NK-92 treated with Interleukin-12 subunit alpha and Interleukin-12 subunit beta, amount 100 ng/mL, for 24 hours (cell line): ENCODE data around the gene IQGAP2.

ENCODE experiments used
- DNase-seq: peaks from one replicate; lab custom pipeline; 2025; lab: John Stamatoyannopoulos, UW

The IQGAP2 gene

DNA sequence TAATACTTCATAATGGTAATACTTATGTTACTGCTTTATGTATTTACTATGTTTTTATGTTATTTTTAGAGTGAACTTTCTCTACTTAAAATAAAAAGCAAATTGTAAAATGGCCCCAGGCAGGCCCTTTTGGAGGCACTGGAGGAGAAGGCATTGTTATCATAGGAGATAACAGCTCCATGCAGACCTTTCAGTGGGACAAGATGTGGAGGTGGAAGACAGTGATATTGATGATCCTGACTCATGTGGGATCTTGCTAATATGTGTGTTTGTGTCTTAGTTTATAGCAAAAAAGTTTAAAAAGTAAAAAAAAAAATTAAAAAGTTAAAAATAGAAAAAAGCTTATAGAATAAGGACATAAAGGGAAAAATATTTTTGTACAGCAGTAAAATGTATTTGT lies 74.5 kb downstream of the IQGAP2 start:
- DNase-seq: no peak

DNA sequence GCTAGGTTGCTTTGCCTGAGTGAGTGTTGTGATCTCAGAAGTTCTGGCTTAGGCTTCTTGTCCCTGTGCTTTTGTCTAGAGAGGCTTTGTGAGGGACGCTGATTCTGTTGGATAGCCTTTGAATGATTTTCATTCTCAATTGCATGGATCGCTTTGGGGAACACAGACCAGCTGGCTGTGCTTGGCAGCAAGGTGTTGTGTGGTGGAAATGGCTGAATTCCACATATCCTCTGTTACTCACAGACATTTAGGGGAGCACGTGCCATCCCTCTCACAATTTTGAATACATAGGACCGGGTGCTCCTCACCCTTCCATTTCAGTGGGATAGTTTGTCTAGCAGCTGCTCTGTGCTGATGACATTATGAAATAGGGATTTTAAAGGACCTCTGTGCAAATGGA lies 76.2 kb downstream of the IQGAP2 start:
- no peak for DNase-seq

DNA sequence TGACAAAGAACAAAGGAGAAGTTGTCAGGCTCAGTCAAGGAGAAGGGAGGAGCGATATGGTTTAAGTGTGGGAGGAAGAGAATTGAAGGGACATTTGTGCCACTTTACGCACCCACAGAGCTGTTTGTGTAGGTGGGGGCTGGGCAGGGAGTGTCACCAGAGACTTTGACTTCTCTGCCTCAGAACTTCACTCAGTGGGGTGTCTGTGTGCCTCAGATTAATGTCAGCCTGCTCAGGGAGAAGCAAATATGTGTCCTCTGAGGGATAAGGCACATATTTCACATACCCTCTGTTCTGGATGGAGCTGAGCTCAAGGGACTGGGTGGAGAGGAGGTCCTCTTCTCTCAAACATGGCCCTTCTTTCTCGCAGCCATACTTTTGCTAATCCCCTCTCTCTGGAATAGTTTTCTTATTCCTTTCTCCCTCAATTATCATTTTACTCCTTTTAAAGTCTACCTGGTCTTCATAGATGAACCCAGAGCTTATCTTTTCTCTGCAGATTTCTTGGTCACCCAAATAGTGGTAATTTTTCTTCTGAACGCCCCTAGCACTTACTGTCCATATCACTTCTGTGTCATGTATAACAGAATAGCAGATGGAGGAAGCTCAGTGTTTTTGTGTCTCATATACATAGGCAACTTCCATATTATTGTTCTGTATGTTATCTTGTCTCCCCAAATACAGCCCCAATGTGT lies 77.0 kb downstream of the IQGAP2 start:
- no peak for DNase-seq

DNA sequence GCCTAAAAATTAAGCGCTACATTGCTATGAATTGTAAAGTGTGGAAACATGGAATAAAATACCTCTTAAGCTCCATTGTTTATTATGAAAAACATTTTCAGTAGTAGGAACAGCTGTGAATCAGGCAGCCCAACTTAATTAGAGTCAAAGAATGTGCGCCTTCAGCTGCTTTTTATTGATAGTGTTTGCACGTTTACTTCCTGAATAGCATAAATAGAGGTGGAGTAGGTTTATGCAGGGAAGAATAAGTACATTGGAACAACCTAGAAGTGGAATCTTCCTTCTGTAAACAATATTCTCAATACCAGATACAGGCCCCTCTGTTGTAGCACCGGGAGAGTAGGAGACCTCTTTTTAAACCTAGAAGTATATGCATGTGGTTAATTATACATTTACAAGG lies 79.9 kb downstream of the IQGAP2 start:
- no peak for DNase-seq

DNA sequence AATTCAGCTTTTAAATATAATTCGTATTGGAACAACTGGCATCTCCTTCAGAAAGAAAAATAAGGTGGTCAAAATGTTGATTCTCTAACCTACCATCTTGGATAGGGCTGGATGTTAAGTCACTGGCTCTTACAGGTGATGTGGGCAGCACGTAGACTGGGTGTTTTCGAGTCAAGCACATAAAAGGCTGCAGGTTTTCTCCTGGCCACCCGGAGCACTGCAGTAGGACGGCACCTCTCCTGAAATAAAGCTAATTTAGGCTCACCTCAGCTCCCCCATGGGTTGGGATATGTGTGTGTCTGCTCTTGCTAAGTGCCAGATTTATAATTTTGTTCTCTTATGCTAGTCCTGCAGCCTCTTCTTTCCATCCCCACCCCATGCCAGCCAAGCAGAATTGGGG lies 80.3 kb downstream of the IQGAP2 start:
- no peak for DNase-seq

DNA sequence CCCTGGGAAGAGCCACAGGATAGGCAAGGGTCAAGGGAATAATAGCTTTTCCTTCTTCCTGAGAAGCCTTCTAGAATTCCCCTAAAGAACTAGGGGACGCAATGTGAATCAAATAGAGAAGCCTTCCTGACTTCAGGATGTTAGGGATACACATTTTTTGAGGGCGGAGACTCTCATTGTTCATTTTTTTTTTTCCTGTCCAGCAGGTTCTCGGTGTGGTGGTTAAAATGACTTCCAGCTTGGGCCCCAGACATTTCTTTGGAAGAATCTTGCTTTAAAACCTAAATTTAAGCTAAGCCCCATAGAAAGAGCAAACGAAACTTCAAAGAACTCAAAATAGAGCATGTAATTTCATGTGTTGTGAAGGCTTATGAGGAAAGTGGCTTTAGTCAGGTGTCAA lies 80.8 kb downstream of the IQGAP2 start:
- no peak for DNase-seq

DNA sequence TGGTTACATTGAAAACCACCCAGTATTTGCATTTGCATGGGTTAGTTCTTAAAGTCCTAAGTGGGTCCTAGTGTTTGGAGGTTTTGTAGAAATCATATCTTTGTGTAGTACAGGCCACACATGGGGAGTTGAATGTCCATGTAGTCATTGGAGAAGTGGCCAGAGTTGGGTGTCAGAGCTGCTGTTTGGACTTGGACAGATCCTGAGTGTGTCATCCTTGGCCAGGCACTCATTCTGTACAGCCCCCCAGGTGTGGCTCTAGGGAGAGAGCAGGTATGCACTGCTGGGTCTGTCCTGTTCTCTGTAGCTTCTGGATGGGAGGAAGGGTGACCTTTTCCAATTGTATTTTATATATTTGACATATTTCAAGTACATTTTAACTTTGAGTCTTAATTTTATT lies 82.4 kb downstream of the IQGAP2 start:
- no peak for DNase-seq

DNA sequence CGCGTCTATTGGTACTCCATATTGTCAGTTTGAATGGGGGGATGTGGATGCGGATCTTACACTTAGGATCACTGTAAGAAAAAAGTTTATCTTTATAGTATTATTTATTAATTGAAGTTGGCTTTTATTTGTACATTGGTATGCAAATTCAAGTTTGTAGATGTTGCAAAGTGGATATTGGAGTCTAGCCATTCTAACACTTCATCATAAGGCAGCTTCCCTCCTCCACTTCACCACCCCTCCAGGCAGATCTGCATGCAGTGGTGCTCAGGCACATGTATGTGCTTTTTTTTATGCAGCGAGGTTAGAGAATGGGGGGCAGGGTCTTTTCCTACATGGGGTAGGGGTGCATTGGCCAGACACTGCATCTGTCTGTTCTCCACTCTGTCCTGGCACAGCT lies 84.3 kb downstream of the IQGAP2 start:
- DNase-seq: no peak

DNA sequence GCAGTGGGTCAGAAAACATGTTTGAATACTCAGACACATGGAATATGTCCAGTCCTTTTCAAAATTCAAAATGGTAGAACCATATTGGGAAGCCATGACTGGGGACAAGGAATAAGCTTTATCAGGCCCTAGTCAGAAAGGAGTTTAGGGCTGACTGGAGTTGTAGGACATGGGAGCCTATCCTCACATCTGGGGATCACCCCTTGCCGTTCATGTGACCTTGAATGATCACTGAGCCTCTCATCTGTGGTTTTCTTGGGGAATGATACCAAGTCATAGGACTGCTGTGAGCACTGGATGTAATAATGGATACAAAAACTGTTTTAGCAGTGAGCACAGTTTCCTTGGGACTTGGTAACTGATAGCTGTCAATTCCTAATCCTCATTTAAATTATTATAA lies 84.7 kb downstream of the IQGAP2 start:
- DNase-seq: no peak

DNA sequence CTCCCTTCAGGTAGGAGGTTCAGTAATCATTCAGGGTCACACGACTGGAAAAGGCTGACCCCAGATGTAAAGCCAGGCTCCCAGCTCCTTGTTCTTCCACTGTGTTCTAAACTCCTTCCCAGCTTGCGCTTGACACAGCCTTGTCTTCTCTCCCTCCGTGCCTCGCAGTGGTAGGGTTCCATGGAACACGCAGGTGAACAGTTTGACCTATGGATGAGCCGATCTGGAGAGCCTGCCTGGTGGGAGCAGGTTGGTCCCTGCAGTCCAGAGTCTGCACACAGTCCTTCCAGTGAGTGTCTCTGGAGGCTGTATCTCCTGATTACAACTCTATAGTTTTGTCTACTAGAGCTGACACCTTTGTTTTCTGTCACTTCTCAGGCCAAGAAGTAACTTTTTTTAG lies 85.9 kb downstream of the IQGAP2 start:
- no peak for DNase-seq

DNA sequence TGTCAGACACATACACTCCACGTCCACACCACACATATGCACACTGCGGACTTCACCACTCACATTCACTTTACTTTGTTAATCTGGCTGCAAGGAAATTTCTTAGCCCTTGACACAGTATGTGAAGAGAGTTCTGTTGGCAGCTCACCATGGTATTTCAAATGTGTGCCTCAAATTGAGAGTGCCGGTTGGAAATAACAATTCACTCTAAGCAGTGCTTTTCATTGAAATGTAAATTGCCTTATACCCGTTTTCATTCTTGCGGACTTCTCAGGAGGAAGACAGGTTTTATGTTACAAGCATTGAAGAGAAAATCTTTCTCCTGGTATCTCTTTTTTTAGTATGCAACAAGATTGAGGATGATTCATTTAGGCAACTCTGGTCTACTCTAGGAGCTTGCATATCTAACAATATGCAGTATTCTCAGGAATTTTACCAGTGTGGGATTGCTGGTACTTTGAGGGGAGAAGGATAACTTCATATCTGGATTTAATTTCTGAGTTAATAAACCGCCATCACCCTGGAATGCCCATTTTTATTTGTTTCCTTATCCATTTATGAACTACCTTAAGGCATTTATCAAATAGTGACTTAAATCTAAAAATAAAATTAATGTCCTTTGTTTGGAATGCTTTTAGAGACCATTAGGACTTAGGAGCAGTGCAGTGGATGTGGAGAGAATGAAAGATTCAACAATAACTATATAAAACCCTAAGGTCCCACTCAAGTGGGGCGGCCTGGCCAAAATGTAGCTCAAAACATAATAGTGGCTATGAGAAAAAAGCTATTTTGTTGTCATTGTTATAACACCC lies 87.0 kb downstream of the IQGAP2 start:
- no peak for DNase-seq

DNA sequence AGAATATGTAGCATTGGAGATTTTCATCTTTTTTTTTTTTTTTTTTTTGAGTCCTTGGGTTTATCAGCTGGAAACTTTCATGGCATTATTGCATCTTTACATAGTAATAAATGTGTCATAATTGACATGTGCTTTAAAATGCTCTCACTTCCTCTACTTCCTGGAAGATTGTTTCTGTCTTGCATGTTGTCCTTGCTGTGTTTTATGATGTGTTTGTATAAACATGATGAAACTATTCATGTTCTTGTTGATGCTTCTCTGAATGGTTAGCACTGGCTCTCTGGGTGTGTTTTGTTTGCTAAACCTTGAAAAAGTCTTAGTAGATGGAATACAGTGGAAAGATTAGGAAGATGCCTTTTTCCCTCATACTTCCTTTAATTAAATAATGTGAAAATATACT lies 87.9 kb downstream of the IQGAP2 start:
- no peak for DNase-seq

DNA sequence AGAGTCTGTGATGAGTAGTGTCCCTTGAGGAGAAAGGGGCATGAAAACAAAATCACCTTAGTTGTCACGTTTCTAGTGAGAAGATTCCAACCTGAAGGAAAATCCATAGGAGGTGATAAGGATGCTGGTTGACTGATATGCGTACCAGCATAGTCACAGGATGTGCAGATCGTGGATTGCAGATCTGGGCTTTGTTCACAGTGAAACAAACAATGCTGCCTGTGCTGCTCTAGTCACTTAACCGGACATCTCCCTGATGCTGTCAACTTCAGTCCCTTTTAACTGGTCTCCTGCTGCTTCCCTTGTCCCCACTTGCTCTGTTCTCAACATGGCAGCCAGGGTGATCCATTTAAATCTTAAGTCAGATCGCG lies 89.7 kb downstream of the IQGAP2 start:
- DNase-seq: no peak

DNA sequence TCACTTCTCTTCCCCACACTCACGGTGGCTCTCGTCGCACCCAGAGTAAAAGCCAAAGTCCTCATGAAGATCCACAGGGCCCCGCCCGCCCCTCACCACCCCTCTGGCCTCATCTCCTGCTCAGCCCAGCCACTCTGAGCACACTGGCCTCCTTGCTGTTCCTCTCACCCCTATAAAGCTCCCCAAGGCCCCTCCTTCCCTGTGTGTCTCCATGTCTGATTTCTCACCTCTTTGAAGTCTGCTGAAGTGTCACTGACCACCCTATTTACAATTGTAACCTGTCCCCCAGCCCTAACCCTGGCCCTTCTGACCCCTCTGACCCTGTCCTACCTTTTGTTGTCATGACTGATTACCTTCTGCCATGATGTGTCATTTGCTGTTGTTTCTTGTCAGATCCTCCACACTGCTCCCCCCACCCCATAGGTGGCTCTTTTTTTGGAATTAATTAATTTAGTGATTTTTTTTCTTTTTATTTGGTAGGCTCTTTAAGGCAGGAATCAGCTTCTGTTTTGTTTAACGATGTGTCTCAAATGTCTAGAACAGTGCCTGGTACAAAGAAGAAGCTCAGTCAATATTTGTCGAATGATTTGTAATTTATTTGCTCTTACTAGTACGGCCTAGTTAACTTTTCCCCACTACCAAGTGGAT lies 90.2 kb downstream of the IQGAP2 start:
- no peak for DNase-seq

DNA sequence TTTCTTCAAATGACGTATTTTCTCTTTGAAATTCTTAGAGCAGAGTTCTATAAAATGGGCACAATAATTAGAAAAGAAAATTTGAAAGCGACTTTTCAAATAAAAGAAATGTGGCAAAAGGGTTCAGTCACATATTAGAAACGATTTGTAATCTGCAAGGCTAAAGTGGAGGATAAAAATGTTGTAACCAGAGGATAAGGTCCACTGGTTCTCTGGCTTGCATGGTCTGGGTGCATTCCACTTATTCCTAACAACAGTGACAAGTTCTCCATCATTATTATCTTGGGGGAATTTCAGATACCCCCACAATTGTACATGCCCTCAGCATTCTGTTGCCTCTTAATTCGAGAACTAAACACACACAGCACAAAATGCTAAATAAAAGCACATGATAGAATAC lies 91.1 kb downstream of the IQGAP2 start:
- no peak for DNase-seq

DNA sequence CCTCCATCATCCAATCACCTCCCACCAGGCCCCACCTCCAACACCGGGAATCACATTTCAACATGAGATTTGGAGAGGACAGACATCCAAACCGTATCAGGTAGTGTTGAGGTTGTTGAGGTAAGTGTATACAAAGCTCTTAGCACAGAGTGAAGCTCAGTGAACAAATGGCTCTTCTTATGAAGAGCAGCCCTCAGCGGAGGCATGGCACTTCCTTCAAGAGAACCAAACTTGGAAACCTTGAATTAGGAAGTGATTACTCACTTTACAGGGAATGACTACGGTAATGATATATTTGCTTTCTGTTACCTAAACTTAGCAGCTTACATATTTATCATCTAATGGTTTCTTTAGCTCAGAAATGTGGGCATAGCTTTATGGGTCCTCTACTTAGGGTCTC lies 92.8 kb downstream of the IQGAP2 start:
- no peak for DNase-seq

DNA sequence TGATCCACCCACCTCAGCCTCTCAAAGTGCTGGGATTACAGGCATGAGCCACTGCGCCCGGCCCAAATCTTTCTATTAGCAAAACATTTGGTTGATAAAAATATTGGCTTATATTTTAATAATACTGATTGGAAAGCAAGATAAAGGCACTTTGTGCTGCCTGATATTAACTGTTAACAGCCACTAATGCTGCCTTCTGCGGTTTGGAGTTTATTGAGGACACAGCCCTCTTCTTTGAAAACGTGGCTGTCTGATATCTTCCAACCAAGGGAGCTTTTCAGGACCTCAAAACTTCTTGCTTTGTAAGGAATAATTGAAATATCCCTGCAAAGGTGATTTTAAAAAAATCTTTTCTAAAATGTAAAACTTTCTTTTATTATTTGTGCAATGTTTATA lies 94.0 kb downstream of the IQGAP2 start:
- DNase-seq: no peak

DNA sequence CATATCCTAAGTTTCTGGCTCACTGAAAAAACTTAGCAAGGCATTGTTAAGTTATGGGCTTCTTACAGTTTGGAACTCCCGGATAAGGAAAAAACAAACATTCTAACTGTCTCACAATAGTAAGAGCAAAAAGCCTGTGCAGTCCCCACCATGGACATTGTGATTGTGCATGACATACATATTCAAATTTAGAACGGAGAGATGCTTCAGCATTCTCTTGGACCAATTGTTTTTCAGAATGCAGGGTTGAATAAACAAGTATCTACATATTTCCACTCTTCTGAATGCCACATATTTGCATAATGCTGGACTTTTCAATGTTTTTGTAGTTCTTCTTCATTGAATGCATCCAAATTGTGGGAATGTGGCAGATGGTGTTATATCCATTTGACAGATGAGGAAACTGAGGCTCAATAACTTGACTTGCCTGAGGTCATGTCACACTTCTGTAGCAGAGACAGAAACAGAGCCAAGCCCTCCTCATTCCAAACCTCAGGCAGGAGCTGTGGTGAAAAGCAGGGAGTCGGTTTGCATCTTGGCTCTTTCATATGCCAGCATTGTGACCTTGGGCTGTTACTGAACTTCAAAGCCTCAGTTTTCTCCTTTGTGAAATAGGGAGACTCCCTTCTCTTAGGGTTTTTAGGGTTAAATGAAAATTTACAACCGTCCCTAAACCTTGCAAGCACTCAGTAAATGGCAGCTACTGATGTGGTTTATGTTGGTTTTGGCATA lies 95.1 kb downstream of the IQGAP2 start:
- no peak for DNase-seq

DNA sequence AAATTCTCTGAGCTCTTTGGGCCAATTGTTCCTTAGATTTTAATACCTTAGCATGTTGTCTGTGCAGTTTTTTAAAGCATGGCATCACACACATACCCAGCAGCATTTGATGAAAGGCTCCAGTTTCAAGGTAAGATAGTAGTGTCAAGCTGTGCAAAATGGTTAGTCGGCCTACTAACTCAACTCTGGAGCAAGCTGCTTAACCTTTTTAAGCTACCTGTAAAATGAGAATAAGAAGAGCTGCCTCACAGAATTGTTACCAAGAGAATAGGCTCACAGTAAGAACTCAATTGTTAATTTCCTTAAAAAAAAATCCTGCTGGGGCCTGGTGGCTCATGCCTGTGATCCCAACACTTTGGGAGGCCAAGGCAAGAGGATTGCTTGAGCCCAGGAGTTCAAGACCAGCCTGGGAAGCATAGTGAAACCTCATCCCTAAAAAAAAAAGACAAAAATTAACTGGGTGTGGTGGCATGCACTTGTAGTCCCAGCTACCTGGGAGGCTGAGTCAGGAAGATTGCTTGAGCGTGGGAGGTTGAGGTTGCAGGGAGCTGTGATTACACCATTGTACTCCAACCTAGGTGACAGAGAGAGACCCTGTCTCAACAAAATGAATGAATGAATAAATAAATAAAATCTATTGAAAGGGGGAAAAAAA lies 96.5 kb downstream of the IQGAP2 start:
- no peak for DNase-seq

DNA sequence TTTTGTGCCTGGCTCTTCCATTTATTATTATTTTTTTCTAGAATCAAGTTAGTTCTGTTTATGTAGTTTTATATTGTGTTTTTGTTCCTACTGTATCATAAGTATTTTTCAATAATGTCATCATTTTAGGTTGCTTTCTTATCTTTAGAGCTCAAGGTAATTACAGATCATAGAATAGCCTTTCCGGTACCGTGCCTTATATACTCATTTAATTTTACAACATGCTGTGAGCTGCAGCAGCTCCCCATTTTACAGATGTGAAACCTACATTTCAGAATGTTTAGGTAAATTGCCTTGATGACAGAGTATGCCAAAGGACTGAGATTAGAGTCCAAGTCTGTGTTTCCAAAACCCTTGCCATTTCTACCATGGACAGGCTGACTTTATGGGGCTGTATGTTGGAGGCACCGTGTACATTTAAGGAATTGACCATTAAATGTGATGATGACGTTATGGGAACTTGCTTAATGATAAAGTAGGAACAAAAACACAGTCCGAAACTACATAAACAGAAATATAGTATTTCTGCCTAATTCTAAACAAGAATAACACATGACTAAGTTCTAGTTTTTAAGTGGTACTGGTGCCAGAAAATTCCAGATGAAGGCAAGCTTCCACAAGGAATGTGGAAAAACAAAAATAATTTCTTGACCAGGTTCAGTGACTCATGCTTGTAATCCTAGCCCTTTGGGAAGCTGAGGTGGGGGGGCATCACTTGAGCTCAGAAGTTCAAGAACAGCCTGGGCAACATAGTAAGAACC lies 97.7 kb downstream of the IQGAP2 start:
- DNase-seq: no peak

DNA sequence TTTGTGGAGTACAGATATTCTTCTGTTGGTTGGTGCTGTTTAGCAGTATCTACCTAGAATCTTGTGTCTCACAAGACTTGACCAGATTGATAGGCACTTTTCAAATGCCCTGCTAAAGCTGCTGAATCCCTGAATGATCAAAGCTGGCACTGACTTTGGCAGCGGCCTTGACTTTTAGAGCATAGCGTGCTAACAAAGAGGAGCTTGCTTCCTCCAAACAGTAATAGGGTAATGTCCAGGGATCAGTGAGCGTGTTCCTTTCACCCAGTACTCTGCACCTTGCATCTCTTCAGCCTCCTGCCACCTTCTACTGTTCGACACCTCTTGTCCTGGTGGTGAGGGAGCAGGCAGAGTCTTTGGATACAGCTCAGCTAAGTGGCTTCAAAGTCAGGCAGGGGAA lies 100.8 kb downstream of the IQGAP2 start:
- no peak for DNase-seq
